Muscle layer of duodenum (tissue), 2 donors: ENCODE measurements around the gene SELPLG.
"Not testable (repeated sequence)": the region's sequence is repeated elsewhere in the genome, so short reads cannot be mapped to it uniquely, and the experiment has no call there.

Experiments used
- H3K27ac ChIP-seq: one replicate; pipeline ENCODE4 v1.7.0; 2013; ENCODE audit warnings: mild to moderate bottlenecking, low read length
- H3K27me3 ChIP-seq: one replicate; pipeline ENCODE4 v1.7.0; 2013; ENCODE audit warnings: low read depth, mild to moderate bottlenecking, control low read depth, low read length
- H3K36me3 ChIP-seq, 2 donors: one replicate each; pipeline ENCODE4 v1.7.0; 2013; ENCODE audit warnings: low read length in 2 of 2, control low read depth in 1 of 2, mild to moderate bottlenecking in 1 of 2; ENCODE audit not compliant: insufficient read depth in 2 of 2, control insufficient read depth in 1 of 2
- H3K4me1 ChIP-seq, 2 donors: one replicate each; pipeline ENCODE4 v1.7.0; 2013; ENCODE audit warnings: low read length in 2 of 2, mild to moderate bottlenecking in 2 of 2, control low read depth in 1 of 2, moderate library complexity in 1 of 2; ENCODE audit not compliant: insufficient read depth in 2 of 2, control insufficient read depth in 1 of 2
- H3K4me3 ChIP-seq, 2 donors: one replicate each; pipeline ENCODE4 v1.7.0; 2013; ENCODE audit warnings: low read length in 2 of 2, low read depth in 1 of 2, mild to moderate bottlenecking in 1 of 2
- H3K9me3 ChIP-seq, 2 donors: one replicate each; pipeline ENCODE4 v1.7.0; 2013; ENCODE audit warnings: low read length in 2 of 2, control low read depth in 1 of 2, mild to moderate bottlenecking in 1 of 2; ENCODE audit not compliant: control insufficient read depth in 1 of 2
- donor health status: healthy.

The SELPLG gene

DNA sequence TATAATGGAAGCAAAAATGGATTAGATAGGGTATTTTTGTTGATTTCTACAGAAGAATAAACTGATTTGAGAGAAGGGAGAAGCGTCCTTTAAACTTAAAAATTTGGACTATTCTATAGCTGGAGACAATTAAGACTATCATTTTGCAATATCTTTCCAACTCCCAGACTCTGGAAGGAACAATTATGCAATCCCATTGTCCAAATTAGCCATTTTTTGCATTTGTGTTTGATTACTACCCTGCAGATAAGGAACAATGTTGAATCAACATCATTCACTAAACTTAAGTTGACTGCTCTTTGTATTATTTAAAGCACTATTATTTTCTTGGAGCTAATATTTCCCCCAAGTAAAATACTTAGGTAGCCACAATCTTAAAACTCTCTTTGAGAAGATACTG lies 34.8 kb upstream of the SELPLG start:
- Histone ChIP-seq H3K27ac (no peak overlapping the region), H3K4me1 (peaks cover 21 to 57% of the 10 kb centered on the region in 2 donors)

DNA sequence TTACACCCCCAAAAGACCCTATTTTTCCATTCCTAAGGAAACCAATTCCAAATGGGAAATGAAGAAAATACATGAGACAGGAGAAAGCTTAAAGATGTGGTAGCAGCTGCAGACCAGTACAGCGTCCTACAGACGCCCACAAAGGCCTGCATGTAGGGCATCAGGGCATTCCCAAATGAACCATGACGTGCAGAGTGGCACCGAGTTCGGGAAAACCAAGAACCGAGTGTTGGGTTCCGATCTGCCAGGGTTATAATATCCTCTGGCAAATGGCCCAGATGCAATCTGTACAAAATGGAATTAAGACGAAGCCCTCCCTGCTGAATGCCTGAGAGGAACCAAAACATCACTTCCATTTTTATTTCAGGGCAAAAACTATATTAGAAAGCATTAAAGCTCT lies 34.4 kb upstream of the SELPLG start:
- peaks cover 21 to 57% of the 10 kb centered on the region in 2 donors for H3K4me1 ChIP-seq
- H3K9me3 ChIP-seq = no peaks in the 10 kb centered on the region
- H3K36me3 ChIP-seq = peaks cover 0 to 10% of the 10 kb centered on the region in 2 donors
- H3K27ac ChIP-seq = no peak overlapping the region
- no peaks in the 10 kb centered on the region for H3K27me3 ChIP-seq
- H3K4me3 ChIP-seq = no peak overlapping the region

More for the DNA sequence above, 34.8 kb upstream of the SELPLG start:
- Histone ChIP-seq H3K27me3 (no peaks in the 10 kb centered on the region), H3K36me3 (peaks cover 0 to 10% of the 10 kb centered on the region in 2 donors), H3K4me3 (no peak overlapping the region), H3K9me3 (no peaks in the 10 kb centered on the region)

DNA sequence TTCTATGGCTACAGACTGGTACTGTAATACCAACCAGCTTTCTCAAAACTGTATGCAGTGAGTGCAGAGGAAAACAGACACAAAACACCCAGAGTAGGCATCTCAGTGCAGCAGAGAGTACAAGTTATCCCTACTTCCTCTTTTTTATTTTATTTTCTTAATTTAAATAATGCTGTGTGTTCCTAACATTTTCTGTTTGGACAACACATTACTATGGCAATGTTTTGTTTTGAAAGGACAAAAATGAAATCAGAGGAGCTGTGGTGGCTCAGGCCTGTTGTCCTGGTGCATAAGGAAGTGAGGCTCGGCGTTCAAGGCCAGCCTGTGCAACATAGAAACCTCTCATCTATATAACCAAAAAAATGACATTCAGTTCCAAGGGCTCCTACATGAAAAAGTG lies 33.7 kb upstream of the SELPLG start:
- Histone ChIP-seq H3K27me3 (no peaks in the 10 kb centered on the region), H3K9me3 (no peaks in the 10 kb centered on the region), H3K36me3 (peaks cover 0 to 9% of the 10 kb centered on the region in 2 donors), H3K4me1 (peaks cover 21 to 57% of the 10 kb centered on the region in 2 donors), H3K4me3 (no peak overlapping the region), H3K27ac (peak overlapping the region; percentile 68)

DNA sequence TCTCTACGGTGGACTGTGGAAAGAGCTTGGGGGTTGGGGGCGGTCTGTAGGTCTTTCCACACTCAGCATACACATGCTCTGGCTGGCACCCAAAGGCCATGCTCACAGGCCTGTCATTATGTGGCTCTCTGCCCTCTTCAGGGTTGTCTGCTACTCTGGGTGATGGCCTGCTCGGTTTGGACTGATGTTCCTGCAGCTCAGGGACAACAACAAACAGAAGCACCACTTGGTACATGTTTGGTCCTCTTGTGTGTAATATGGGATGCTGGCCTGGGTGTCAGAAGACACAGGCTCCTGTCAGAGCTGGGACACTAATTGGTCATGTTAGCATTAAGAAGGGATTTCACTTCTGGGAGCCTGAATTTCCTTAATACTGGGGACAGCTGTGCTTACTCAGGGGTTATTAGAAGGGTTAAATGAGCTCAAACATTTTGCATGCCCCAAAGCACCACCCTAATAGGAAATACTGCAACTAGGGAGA lies 32.7 kb upstream of the SELPLG start:
- no peak overlapping the region for H3K4me3 ChIP-seq
- no peaks in the 10 kb centered on the region for H3K27me3 ChIP-seq
- H3K27ac ChIP-seq = peak overlapping the region; percentile 68
- H3K36me3 ChIP-seq = peaks cover 5 to 9% of the 10 kb centered on the region in 2 donors
- H3K4me1 ChIP-seq = peaks cover 21 to 57% of the 10 kb centered on the region in 2 donors
- H3K9me3 ChIP-seq = no peaks in the 10 kb centered on the region

DNA sequence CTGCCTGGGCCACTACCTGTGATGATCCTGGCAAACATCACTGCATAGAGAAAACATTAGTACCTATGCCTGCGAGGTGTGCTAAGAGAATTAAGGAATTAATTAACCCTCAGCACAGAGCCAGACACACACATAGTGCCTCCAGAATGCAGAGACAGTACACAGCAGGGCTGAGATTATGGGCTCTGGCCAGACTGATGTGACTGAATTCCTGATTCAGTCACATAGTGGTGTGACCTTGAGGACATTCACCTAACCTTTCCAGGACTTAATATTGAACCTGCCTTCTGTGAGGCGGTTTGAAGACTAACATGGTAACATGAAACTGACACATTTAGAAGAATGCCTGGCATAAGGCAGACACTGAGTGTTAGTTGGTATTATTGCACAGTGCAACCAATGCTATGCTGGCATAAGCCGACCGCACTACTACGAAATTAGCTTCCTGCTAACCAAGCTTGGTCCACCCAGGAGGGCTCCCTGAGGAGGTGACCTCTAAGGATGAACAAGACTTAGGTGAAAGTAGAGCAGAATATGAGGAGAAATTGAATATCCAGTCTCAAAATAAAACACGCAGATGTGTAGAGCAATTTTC lies 32.0 kb upstream of the SELPLG start:
- peaks cover 5 to 10% of the 10 kb centered on the region in 2 donors for H3K36me3 ChIP-seq
- peaks cover 21 to 57% of the 10 kb centered on the region in 2 donors for H3K4me1 ChIP-seq
- H3K27me3 ChIP-seq = no peaks in the 10 kb centered on the region
- H3K27ac ChIP-seq = peak overlapping the region; percentile 68
- H3K4me3 ChIP-seq = no peak overlapping the region
- H3K9me3 ChIP-seq = no peaks in the 10 kb centered on the region

DNA sequence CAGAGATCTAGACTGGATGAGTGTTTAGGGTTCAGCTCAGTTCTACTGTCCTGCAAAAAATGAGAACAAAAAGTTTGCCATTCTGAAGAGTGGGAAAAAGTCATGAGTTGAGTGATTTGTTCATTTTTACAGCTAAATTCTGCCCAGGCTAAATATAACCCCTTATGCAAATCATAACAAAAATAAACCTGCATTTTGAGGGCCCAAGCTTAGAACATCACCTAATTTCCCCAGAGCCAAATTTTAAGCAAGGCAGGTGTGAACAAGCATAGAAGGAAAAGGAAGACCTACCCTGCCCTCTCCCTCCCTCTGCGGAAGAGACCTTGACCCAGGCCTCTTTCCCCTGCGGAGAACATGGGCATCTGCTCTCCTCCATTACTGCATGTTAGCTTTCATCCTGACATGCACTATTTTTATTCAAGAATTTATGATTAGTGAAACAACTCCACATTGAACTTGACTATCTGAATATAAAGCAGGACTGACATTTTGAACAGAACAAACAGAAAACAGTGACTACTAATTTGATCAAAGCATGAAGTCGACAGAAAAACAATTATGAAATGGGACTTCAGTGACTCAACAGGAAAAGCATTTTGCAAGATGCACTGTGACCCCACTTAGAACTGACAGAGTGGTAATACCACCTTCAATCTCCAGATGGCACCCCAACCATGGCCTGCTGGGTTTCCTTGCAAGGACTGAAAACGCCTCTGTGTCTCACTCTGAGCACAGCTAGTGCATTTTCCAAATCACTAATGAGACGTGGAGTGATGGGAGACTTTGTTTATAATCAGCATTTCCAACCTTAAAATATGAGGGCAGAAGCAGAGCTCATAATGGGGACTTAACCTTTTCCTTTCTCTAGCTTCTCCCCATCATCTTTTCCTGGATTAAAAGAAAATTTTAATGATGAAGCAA lies 30.9 kb upstream of the SELPLG start:
- H3K4me3 ChIP-seq = peak overlapping the region in 1 of 2 donors; percentile 24
- H3K9me3 ChIP-seq = no peaks in the 10 kb centered on the region
- H3K27me3 ChIP-seq = no peaks in the 10 kb centered on the region
- H3K36me3 ChIP-seq = peaks cover 7 to 12% of the 10 kb centered on the region in 2 donors
- H3K27ac ChIP-seq = peak overlapping the region; percentile 68
- peaks cover 21 to 57% of the 10 kb centered on the region in 2 donors for H3K4me1 ChIP-seq

DNA sequence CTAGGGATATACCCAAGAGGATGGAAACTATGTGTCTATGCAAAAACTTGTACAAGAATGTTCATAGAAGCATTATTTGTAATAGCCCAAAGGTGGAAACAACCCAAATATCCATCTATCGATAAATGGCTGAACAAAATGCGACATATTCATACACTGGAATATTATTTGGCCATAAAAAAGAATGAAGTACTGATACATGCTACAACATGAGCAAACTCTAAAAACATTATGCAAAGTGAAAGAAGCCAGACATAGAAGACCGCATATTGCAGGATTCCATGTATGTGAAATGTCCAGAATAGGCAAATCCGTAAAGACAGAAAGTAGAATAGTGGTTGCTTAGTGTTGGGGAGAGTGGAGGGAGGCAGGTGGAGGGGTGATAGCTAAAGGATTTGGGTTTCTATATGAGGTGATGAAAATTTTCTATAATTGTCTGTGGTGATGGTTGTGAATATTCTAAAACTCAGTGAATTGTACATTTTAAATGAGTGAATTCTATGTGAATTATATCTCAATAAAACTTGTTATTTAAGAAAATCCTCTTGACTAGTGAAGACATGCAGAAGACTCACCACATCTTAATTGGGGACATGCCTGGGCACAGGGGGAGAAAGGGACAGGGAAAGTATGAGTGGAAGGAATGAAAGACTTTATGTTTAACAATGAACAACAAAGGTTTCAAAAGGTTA lies 29.8 kb upstream of the SELPLG start:
- peaks cover 13 to 14% of the 10 kb centered on the region in 2 donors for H3K36me3 ChIP-seq
- H3K9me3 ChIP-seq = no peaks in the 10 kb centered on the region
- no peak overlapping the region for H3K4me3 ChIP-seq
- H3K4me1 ChIP-seq = peaks cover 19 to 46% of the 10 kb centered on the region in 2 donors
- no peaks in the 10 kb centered on the region for H3K27me3 ChIP-seq
- H3K27ac ChIP-seq = peak overlapping the region; percentile 68

DNA sequence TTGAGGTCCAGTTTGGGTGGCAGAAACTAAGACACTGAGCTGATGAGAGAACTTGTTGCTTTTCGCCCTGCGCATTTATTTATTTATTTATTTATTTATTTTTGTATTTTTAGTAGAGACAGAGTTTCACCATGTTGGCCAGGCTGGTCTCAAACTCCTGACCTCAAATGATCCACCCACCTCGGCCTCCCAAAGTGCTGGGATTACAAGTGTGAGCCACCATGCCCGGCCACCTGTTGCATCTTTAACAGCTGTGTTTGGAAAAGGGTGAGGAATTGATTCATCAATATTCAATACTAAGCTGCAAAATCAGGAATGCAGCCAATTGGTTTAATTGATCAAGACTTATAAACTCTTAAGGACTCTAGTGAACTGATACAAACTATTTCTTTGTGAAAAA lies 24.4 kb upstream of the SELPLG start:
- H3K36me3 ChIP-seq = peaks cover 27 to 31% of the 10 kb centered on the region in 2 donors
- H3K4me1 ChIP-seq, H3K27ac ChIP-seq: not testable (repeated sequence)

DNA sequence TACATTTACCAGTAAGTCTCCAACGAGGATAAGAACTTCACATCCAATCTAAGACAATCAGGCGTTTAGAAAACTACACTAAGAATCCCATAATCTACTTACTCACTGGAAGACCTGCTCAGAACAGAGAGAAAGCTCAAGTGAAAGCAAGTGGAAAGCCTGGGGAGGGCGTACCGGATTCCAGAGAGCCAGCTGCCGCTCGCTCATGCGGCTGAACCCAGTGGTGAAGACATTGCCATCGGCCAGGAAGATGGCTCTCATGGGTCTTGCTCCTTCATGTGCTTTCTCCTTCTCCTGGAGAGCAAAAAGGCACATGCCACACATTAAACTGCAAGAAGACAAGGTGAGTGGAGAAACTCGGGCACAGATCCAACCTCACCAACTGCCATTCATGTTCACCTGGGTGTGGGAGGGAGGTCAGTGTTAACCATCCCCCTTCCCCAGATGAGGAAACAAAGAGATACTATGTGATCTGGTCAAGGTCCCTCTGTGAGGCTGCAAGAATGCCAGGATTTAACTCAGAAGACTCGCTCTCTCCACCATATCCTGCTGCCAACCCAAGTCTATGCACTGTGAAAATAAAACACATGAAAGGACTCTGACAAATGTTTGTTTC lies 23.5 kb upstream of the SELPLG start:
- Histone ChIP-seq H3K27me3 (no peaks in the 10 kb centered on the region), H3K9me3 (no peaks in the 10 kb centered on the region), H3K4me3 (no peak overlapping the region), H3K36me3 (peaks cover 33 to 38% of the 10 kb centered on the region in 2 donors), H3K27ac (no peak overlapping the region), H3K4me1 (peaks cover 0 to 4% of the 10 kb centered on the region in 2 donors)

More for the DNA sequence above, 24.4 kb upstream of the SELPLG start:
- not testable (repeated sequence) for H3K9me3 ChIP-seq, H3K4me3 ChIP-seq, H3K27me3 ChIP-seq

DNA sequence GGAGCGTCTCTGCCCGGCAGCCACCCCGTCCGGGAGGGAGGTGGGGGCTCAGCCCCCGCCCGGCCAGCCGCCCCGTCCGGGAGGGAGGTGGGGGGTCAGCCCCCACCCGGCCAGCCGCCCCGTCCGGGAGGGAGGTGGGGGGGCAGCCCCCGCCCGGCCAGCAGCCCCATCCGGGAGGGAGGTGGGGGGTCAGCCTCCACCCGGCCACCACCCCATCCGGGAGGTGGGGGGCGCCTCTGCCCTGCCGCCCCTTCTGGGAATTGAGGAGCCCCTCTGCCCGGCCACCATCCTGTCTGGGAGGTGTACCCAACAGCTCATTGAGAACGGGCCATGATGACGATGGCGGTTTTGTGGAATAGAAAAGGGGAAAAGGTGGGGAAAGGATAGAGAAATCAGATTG lies 22.6 kb upstream of the SELPLG start:
- H3K27ac ChIP-seq, H3K4me3 ChIP-seq, H3K27me3 ChIP-seq, H3K4me1 ChIP-seq, H3K9me3 ChIP-seq: not testable (repeated sequence)
- peaks cover 34 to 40% of the 10 kb centered on the region in 2 donors for H3K36me3 ChIP-seq

DNA sequence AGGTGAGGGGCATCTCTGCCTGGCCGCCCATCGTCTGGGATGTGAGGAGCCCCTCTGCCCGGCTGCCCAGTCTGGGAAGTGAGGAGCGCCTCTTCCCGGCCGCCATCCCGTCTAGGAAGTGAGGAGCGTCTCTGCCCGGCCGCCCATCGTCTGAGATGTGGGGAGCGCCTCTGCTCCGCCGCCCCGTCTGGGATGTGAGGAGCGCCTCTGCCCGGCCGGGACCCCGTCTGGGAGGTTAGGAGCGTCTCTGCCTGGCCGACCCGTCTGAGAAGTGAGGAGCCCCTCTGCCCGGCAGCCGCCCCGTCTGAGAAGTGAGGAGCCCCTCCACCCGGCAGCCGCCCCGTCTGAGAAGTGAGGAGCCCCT lies 22.1 kb upstream of the SELPLG start:
- H3K9me3 ChIP-seq, H3K27ac ChIP-seq, H3K27me3 ChIP-seq, H3K4me3 ChIP-seq, H3K4me1 ChIP-seq: not testable (repeated sequence)
- peaks cover 36 to 42% of the 10 kb centered on the region in 2 donors for H3K36me3 ChIP-seq
